EL (cell line): Measurements from ENCODE around the gene ANKK1.

Experiments
- DNase-seq: peaks from one replicate; pipeline ENCODE4 v3.0.0-alpha.2; 2016

ANKK1 gene

GRCh38 chr11:113382121-113382520 is 5.5 kb upstream of the ANKK1 start:
- DNase-seq = no peak

- peak; percentile 86 for DNase-seq
These were observed 3.0 kb upstream of the ANKK1 start for GRCh38 chr11:113384551-113384950.

DNA sequence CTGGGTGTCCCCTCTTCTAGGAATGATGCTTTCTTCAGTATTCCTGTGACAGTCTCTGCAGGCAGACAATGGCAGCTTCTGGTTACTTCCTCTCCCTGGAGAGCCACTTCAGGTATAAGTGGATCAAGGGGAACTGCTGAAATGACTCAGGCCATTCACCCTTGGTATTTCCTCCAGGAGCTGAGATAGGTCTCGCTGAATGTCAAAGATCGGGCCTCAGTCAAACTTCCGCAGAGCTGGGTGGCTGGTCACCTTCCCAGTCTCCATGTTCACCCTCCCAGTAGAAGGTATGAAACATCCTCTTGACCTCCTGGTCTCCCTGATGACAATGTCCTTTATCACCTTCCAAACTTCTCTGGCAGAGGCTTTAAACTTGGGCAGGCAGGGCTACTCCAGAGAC is 1.8 kb upstream of the ANKK1 start:
- no peak for DNase-seq

DNA sequence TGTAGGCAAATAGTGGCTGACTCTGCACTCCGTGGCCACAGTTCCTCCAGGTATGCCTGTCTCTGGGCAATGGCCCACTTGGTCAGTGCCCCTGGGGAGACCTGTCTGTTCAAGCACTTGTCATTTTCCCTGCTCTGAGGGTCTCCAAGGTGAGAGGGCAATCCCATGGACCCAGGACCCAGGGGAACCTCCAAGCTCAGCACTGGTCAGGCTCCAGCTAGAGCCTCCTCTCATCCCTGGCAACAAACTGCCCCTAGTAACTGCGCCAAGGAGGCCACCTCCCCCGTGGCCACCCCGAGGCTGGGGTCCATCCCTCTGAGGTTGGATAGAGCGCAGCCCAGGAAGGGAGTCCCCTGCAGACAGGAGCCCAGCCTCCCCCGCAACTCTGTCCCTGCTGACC is 713 bp upstream of the ANKK1 start:
- DNase-seq = no peak

DNA sequence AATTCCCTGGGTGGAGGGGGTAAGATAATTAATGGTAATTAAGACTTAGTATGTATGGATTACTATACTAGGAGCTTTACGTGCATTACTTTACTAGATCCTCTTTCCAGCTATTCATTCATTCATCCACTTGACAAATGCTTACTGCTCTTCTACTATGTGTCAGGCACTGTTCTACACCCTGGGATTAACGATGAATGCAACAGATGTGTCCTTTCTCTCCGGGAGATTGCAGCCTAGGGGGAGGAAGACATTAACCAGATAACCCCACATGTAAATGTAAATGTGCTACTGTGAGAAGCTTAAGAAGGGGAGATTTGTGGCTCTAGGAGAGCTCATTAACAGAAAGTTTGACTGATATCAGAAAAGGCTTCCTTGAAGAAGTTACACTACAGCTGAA is 1.7 kb downstream of the ANKK1 start:
- no peak for DNase-seq

- DNase-seq = no peak
These were observed 4.8 kb downstream of the ANKK1 start for GRCh38 chr11:113392236-113392921.

DNA sequence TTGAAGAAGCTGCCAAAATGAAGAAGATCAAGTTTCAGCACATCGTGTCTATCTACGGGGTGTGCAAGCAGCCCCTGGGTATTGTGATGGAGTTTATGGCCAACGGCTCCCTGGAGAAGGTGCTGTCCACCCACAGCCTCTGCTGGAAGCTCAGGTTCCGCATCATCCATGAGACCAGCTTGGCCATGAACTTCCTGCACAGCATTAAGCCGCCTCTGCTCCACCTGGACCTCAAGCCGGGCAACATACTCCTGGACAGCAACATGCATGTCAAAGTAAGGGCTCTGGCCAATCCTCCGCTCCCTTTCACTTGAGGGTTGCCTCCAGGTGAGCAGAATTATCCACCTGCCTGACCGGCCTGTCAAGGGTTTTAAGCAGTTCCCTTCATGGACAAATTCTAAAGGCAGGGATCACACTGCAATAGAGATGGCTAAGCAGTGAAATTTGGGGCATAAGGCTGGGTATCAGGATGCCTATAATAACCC is 6.0 kb downstream of the ANKK1 start:
- no peak for DNase-seq

DNA sequence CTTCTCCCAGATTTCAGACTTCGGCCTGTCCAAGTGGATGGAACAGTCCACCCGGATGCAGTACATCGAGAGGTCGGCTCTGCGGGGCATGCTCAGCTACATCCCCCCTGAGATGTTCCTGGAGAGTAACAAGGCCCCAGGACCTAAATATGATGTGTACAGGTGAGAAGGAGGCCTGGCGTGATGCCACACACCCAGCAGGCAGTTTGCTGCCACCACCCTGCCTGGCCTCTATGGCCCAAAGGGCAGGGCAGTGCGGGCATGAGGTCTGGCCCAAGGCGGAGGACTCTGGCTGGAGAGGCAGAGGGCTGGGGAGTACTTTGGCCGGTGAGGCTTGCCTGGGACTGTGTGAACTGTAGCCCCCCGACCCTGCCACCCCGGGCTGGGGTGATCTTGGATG is 7.3 kb downstream of the ANKK1 start:
- DNase-seq = no peak

DNA sequence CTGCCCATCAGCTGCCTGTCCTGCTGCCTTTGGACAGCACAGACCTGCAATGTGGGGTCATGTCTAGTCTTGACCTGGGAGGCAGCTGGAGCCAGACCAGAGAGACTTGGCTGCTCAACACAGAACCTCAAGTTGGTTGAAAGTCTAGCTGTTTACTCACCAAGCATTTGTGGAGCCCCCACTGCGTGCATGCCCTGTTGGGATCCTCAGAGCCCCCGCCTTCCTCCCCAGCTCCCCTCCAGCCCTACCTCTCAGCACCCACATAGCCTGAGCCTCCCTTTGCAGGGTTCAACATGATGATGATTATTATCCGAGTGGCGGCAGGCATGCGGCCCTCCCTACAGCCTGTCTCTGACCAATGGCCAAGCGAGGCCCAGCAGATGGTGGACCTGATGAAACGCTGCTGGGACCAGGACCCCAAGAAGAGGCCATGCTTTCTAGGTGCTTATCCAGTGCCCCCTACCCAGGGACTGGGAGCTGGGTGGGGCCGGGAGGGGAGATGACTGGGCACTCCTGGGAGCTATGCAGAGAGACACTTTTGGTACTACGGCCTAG is 8.3 kb downstream of the ANKK1 start:
- no peak for DNase-seq

GRCh38 chr11:113396690-113397089 is 9.1 kb downstream of the ANKK1 start:
- DNase-seq = no peak

DNA sequence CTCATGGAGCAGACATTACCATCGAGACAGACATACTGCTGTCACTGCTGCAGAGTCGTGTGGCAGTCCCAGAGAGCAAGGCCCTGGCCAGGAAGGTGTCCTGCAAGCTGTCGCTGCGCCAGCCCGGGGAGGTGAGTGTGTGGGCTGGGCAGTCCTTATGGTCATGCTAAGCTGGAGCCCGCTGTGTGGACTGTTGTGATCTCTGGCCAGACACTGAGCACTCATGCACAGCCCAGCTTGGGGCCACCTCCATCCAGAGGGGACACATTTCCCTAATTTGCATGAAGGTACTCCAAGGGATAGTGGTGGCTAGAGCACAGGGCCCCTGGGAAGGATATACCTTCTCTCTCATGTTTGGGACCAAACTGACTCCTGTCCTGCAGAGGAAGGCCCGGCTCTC is 9.6 kb downstream of the ANKK1 start:
- no peak for DNase-seq

- no peak for DNase-seq
These were observed 10.2 kb downstream of the ANKK1 start for GRCh38 chr11:113397821-113398220.

DNA sequence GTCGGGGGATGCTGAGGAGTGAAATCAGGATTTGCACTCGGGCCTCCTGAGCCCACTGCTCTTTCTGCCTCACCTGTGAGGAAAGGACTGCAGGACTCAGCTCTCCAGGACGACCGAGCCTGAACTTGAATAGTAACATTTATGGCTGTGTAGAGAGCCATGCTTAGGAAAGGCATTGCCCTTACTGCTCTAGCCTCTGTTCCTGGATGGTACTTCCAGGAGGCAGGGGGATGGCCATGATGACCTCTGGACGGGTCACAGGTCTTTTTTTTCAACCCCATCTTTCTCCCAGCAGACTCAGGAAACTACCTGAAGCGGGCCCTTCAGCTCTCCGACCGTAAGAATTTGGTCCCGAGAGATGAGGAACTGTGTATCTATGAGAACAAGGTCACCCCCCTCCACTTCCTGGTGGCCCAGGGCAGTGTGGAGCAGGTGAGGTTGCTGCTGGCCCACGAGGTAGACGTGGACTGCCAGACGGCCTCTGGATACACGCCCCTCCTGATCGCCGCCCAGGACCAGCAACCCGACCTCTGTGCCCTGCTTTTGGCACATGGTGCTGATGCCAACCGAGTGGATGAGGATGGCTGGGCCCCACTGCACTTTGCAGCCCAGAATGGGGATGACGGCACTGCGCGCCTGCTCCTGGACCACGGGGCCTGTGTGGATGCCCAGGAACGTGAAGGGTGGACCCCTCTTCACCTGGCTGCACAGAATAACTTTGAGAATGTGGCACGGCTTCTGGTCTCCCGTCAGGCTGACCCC is 11.3 kb downstream of the ANKK1 start:
- no peak for DNase-seq

GRCh38 chr11:113400631-113401230 is 13.2 kb downstream of the ANKK1 start:
- DNase-seq = no peak

- peak; percentile 28 for DNase-seq
These were observed 14.1 kb downstream of the ANKK1 start for GRCh38 chr11:113401718-113402117.

GRCh38 chr11:113404859-113405430 is 17.4 kb downstream of the ANKK1 start:
- no peak for DNase-seq

DNA sequence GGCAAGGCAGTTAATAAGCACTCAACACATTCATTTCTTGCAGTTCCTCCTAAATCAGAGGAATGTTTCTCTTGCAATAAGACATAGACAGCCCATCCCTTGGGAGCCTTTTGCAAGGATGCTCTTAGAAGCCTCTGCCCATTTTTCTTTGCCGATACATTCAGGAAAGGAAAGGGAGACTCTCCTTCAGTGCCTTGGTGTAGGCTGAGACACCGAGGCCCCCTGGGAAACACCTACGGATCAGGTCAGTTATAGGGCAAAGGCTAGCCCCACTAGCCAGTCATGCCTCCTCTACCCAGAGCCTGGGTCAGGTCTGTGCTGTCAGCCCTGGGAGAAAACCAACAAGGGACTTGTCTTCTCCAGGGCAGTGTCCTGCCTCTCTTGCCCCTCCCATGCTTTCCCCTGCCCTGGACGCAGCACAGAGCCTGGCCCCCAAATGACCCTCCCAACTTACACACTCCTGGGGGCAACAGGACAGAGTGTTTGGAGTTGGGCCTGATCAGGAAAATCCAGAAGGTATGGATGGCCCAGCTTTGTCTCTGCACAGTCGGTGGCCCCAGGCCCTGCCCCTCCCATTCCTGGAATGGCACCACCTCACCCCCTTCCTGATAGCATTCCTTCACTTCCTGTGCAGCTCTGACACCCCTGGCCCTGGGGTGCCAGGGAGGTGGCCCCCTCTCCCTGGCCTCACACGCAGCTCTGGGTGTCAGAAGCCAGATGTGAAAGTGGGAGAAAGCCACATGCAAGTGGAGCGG is 18.3 kb downstream of the ANKK1 start:
- no peak for DNase-seq

DNA sequence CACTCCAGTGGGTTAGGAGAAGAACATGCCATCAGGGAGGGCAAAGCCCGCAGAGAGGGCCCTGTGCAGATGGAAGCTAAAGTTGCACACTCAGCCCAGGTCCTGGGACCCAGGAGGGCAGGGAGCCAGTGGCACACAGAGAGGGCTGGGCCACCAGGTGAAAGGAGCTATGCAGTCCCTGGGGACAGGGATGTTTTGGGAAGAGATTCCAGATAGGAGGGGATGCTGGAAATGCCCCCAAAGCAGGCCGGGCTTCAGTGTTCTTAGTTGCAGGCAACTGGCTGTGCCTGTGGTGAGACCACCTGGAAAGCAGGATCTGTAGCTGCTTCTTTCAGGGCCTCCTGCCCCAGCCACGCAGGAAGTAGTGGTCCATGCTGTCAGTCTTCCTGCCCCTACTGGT is 19.6 kb downstream of the ANKK1 start:
- DNase-seq = no peak

GRCh38 chr11:113408206-113408605 is 20.6 kb downstream of the ANKK1 start:
- DNase-seq = no peak

DNA sequence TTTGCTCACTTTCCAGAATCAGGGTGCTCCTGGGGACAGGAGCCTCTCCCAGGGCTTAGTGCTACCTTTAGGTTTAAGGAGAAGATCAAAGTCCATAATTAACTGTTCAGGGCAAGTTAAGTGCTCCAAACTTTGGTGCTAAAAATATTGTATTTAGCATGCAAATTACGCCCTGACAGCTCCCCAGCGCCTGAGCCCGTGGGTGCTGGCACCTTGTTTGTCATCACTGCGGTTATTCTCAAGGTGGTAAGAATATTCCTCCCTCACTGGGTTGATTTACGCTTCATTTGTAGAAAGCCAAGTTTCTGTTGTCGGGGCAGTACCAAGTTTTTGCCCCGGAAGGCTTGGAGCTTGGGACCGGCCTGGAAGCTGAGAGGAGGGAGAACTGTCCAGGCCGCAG is 21.3 kb downstream of the ANKK1 start:
- no peak for DNase-seq

GRCh38 chr11:113409526-113409925 is 21.9 kb downstream of the ANKK1 start:
- DNase-seq = no peak

- no peak for DNase-seq
These were observed 23.0 kb downstream of the ANKK1 start for GRCh38 chr11:113410414-113411135.
